ENCODE measurements around the gene WAPL.
"Not testable (repeated sequence)": the region's sequence is repeated elsewhere in the genome, so short reads cannot be mapped to it uniquely, and the experiment has no call there.

Gene WAPL

DNA sequence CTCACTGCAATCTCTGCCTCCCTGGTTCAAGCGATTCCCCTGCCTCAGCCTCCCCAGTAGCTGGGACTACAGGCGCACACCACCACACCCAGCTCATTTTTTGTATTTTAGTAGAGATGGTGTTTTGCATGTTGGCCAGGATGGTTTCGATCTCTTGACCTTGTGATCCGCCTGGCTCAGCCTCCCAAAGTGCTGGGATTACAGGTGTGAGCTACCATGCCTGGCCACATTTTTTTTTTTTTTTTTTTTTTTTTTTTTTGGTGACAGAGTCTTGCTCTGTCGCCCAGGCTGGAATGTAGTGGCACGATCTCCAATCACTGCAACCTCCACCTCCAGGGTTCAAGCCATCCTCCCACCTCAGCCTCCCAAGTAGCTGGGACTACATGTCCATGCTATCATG is 4.1 kb upstream of the WAPL start:
- not testable (repeated sequence) for H3K4me3 ChIP-seq (ENCODE audit: low read length)

DNA sequence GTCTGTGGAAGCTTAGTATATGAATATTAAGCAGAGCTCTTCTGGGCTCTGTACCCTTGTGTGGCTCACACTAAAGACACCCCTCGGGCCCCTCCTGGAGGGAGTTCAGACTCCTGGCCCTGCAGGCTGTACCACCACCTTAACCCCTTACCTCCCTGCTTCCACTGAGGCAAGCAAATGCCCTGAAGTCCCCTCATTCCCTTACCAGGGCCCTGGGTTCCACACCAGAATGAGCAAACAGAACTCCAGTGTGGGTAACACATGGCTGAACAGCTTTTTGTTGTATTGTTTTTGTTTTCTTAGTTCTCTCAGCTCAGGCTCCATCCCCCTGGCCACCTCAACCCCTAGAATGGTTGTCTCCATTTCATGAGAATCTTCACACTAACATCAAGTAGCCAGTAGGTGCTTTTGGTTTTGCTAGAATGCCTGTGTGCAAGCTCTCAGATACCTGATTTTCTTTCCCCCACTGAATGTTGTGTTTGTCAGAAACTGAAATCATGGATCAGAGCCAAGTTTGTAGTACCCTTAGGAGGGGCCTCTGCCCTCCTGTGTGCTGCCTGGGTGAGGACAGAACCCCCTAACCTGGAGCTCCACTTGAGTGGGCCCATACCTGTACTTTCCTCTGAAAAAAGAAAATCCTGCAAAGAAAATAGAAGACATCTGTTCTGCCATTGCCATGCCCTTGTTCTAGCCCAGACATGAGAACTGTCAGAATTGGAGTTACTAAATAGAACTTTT is 2.8 kb upstream of the WAPL start:
- DNase-seq (ENCODE audit: low read depth, low spot score): no peak
- no peak overlapping the region for H3K4me3 ChIP-seq (ENCODE audit: low read length)

More for the DNA sequence above, 4.1 kb upstream of the WAPL start:
- not testable (repeated sequence) for DNase-seq (ENCODE audit: low read depth, low spot score)

DNA sequence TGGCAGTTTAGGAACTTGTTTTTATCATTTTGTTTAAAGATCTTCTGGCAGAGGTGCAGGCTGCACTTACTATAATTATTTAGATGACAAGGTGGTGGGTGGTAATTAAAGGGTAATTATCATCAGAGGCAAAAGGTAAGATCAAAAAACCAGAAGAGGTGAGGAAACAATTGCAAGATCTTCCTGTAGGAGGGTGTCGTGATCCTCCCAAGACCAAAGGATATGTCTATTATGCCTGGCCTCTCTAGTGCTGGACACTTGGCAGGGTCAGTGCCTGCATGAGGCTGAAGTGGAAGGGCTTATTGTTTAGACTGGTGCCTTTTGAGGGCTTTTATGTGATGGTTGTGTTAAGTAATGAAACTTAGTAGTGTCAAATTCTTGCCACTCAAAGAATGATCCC is 1.8 kb upstream of the WAPL start:
- no peak for DNase-seq (ENCODE audit: low read depth, low spot score)
- no peak overlapping the region for H3K4me3 ChIP-seq (ENCODE audit: low read length)

DNA sequence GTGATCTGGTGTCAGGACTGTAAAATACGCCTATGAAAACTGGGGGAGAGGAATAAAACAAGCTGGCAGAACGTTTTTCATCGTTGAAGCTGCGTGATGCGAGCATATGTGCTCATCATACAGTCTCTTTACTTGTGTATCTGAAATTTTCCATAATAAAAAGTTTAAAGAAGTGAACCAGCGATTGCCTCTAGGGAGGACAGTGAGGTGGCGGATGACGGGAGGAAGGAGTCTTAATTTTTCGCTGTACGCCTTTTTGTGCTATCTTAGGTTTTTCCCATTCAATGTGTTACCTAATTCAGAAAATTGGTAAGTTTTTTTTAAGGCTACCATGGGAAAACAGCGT is 891 bp upstream of the WAPL start:
- DNase-seq (ENCODE audit: low read depth, low spot score): no peak
- peak overlapping the region; percentile 89 for H3K4me3 ChIP-seq (ENCODE audit: low read length)

DNA sequence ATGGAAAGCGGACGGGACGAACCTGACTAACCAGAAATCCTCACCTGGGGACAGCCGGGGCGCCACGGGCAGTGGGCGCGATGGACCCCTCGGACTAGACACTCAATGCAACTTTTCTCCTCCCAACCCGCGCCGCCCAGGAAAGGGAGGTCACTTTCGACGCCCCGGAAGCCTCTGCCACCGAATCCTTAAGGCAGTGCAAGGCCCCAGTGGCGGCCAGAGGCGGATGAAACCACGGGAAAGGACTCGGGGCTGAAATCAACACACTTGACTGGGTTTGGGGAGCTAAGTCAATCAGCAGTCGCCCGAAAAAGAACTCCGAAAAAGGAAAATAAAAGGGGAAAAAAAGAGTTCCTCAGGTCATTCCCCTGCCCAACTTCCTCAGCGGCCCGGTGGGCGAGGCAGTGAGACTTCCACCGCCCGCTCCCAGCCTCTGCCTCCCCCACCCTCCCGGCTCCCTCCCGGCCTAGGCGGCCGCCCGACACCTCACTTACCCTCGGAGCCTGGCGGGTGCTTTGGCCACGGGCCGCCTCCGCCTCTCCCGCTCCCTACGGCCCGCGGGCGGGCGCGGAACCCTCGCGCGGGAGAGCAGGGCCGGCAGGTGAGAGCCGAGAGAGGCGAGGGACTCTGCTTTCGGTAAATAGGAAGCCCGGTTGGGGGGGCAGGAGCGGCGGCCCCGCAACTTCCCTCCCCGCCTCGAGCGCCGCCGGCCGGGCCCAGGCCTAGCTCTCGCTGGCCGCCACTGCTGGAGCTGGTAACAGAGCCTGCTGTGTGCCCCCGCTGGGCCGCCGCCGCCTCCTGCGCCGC is 518 bp downstream of the WAPL start:
- DNase-seq (ENCODE audit: low read depth, low spot score): no peak

DNA sequence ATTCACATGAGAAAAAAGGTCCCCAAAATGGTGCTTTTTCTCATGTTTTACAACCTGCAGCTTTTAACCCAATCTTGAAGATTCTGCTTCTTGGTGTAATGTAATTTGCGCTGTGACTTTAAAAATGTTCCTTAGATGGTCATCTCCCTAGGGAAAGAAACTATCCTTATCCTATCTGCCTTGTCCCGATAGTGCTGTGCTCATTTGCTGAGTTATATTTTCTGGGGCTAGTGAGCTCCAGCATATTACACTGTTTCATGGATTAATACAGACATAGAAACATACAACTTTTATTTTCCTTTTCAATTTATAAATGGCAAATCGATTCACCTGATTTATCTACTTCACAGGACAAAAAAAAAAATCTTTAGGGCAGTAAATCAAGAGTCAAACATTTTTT is 2.8 kb downstream of the WAPL start:
- DNase-seq (ENCODE audit: low read depth, low spot score): no peak
- no peak overlapping the region for H3K4me3 ChIP-seq (ENCODE audit: low read length)

More for the DNA sequence above, 518 bp downstream of the WAPL start:
- peak overlapping the region; percentile 89 for H3K4me3 ChIP-seq (ENCODE audit: low read length)

DNA sequence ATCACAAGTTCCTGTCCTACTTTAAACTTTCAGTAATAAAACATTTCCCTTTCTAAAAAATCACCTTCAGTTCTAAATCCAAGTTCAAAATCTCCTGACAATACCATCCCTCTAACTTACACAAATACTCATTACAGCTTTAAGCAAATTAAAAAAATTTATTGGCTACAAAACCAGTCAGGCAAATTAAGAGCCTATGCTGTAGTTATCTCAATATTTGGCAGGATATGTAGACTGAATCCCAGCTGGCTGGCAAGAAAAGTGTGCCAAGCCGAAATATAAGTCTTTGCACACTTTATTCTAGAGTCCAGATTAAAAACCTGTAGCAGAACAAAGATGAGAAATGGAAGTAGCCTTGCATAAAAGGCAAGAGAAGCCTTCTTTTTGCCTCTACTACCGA is 9.5 kb downstream of the WAPL start:
- H3K4me3 ChIP-seq (ENCODE audit: low read length): no peak overlapping the region
- DNase-seq (ENCODE audit: low read depth, low spot score): no peak

DNA sequence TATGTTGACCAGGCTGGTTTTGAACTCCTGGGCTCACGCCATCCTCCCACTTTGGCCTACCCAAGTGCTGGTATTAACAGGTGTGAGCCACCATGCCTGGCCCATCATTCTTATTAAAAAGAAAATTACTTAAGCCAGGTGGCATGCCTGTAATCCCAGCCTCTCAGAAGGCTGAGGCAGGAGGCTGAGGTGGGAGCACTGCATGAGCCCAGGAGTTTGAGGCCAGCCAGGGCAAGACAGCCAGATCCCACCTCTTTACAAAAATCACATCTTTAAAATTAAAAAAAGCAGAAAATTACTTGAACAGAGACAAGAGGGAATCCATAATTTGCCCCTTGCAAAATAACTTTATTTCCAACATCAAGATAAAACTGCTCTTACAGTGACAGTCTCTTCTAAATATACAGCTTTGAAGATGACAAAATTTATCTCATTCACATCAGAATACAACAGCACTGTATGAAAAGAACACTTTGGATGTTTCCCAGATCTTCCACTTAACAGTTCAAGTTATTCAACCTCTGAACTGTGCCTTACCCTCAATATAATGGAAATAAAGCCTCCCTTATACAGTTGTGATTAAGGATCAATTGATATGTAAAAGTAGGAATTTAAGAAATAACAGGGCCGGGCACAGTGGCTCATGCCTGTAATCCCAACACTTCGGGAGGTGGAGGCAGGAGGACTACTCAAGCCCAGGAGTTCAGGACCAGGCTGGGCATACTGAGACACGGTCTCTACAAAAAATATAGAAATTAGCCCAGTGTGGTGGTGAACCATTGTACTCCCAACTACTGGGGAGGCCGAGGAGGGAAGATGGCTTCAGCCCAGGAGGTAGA is 10.3 kb downstream of the WAPL start:
- DNase-seq (ENCODE audit: low read depth, low spot score): no peak
- no peak overlapping the region for H3K4me3 ChIP-seq (ENCODE audit: low read length)

DNA sequence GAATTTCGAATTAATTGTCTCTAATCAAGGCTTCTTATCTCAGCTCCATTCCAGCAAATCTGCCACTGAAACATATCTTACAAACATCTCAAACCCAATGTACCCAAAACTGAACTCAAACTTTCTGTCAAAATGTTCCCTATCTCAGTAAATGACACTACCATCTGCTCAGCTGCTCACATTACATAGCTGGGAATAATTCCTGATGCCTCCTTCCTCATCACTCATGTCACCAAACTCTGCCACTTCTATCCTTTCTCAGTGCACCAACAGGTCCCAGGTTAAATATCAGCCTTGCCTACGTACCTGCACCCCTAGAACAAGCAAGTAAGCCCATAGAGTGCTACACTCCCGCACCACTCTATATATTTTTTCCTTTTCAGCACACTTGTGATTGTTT is 12.4 kb downstream of the WAPL start:
- H3K4me3 ChIP-seq (ENCODE audit: low read length): no peak overlapping the region
- no peak for DNase-seq (ENCODE audit: low read depth, low spot score)

DNA sequence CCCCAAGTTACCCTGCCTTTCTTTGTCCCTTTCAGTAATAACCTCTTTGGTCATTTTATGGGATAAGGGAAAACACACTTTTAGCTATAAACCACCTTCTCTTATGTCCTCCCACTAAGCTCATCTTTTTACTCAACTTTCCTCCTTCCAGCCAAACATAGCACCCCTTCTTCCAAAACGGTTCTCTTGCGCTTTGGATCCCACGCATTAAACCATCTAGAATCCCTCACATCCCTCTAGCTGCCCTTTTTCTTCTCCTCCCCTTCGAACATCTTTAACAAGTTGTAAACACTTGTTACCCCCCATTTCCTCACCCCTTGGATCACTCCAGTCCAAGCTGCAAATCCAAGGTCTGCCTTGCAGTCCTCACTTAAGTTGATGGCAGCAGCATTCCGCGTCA is 13.4 kb downstream of the WAPL start:
- DNase-seq (ENCODE audit: low read depth, low spot score): no peak
- H3K4me3 ChIP-seq (ENCODE audit: low read length): no peak overlapping the region

DNA sequence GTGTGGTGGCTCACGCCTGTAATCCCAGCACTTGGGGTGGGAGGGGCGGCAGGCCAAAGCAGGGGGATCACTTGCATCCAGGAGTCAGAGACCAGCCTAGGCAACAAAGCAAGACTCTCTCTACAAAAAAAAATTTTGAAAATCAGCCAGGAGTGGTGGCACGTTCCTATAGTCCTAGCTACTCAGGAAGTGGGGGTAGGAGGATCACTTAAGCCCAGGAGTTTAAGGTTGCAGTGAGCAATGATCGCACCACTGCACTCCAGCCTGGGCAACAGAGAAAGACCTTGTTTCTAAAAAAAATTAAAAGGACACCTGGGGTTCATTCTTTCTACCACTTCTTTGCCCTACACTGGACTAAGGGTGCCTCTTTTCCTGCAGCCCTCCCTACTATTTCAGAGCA is 15.1 kb downstream of the WAPL start:
- H3K4me3 ChIP-seq (ENCODE audit: low read length): no peak overlapping the region
- no peak for DNase-seq (ENCODE audit: low read depth, low spot score)

DNA sequence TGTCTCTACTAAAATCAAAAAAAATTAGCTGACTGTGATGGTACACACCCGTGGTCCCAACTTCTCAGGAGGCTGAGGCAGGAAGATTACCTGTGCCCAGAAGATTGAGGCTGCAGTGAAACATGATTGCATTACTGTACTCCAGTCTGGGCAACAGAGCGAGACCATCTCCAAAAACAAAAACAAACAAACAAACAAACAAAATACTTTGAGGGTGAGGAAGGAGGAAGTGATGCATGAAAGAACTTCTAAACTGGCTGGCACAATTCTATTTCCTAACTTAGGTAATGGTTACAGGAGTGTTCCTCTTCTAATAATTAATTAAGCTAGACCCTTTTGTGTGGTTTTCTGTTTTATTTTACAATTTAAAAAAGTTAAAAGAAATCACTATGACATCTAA is 15.5 kb downstream of the WAPL start:
- H3K4me3 ChIP-seq (ENCODE audit: low read length): no peak overlapping the region
- DNase-seq (ENCODE audit: low read depth, low spot score): no peak

DNA sequence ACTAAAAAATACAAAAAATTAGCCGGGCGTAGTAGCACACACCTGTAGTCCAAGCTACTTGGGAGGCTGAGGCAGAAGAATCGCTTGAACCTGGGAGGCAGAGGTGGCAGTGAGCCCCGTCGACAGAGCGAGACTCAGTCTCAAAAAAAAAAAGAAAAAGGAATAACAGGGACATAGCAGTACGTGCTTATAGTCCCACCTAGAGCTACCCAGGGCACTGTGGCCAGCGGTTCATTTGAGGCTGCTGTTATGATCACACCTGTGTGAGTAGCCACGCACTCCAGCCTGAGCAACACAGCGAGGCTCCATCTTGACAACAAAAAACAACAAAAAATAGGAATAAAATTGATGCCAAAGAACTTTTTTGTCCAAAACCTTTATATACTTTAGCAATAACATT is 17.1 kb downstream of the WAPL start:
- DNase-seq (ENCODE audit: low read depth, low spot score): no peak
- no peak overlapping the region for H3K4me3 ChIP-seq (ENCODE audit: low read length)

DNA sequence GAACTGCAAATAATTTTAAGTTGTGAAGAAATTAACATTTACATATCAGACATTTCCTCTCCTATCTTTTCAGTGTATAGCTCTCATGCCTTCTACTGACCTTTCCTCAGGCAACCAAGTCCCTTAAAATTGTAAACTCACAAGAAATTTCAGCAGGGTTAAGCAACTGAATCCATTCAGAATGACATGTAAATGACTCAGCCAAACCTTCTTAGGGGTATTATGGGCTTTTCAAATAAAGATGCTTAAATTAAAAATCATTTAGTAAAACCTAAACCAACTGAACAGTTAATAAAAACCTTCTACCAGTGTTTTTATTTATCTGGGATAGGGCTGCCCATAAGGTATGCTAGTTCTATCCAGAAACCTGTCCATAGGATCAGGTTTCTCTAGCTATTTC is 20.7 kb downstream of the WAPL start:
- H3K4me3 ChIP-seq (ENCODE audit: low read length): no peak overlapping the region
- no peak for DNase-seq (ENCODE audit: low read depth, low spot score)

DNA sequence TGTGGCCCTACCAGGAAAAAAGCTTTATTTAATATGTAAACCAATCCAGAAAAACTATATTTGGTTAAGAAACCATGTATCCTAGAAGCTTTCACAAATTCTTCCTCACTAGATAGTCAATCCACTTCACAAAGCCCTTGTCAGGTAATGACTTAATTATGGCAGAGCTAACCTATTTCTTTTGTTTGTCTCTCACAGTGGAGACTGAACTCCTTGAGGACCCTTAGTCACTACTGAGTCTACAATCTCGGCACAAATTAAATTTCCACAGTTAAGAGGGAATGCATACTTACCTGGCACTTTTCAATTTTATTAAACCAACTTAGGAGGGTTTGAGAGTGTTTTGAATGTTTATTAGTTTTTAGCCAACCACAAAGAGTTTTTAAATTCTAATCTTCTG is 23.0 kb downstream of the WAPL start:
- H3K4me3 ChIP-seq (ENCODE audit: low read length): no peak overlapping the region
- DNase-seq (ENCODE audit: low read depth, low spot score): no peak

DNA sequence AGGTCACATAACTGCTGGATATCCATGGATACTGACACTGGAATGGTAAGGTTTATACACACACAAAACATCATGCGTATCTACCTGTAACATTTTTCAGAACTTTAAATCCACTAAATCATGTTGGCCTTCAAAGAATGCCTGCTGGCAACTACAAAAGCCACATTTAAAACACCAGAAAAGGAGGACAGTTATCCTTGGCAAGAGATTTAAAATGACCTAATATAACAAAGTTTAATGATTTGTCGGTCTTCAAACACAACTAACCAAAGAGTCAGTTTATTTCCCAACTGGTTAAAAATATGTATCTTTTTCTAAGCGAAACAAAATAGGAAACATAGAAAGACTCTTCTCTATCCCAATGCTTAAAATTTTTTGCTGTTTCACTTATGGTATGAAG is 24.0 kb downstream of the WAPL start:
- no peak for DNase-seq (ENCODE audit: low read depth, low spot score)
- H3K4me3 ChIP-seq (ENCODE audit: low read length): no peak overlapping the region

DNA sequence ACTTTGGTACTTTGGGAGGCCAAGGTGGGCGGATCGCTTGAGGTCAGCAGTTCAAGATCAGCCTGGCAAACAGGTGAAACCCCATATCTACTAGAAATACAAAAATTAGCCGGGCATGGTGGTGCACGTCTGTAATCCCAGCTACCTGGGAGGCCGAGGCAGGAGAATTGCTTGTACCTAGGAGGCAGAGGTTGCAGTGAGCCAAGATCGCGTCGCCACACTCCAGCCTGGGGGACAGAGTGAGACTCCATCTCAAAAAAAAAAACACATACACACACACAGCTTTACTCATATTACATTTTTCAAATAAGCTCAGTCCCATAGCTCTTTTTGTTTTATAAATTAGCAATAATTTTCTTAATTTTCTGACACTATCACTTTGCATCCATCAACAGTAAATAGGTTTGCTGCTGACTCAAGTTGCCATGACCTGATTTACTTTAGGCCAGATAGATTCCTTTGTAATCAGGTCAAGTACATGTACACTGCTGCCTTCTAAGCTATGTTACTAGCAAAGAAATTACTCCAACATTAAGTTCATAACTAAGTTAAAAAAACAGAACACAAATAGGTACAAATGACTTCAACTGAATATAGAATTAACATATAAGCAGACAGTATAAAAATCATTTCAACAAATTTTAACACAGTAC is 31.5 kb downstream of the WAPL start:
- no peak overlapping the region for H3K4me3 ChIP-seq (ENCODE audit: low read length)
- no peak for DNase-seq (ENCODE audit: low read depth, low spot score)

DNA sequence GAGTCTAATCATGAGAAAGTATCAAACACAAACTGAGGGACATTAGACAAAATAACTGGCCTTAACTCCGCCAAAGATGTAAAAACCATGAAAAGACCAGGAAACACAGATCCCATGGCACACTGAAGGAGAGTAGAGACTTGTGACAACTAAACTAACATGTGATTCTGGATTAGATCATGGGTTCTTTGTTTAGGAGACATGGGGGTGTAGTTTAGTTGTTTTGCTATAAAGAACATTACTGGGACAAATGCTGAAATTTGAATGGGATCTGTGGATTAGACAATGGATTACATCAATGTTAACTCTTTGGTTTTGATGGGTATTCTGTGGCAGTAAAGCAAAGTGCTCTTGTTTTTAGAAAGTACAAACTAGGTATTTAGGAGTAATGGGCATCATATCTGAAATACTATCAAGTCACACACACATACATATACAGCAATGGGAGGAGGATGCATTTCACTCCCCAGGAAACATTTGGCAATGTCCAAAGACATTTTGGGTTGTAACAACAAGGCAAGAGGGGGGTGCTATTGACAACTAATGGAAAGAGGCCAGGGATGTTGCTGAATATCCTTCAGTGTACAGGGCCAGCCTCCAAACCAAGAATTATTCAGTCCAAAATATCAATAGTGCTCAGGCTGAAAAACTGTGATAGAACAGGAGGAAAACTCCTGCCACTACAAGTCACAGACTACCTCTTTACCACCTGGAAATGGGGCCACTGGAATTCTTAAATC is 32.4 kb downstream of the WAPL start:
- no peak for DNase-seq (ENCODE audit: low read depth, low spot score)
- H3K4me3 ChIP-seq (ENCODE audit: low read length): no peak overlapping the region

DNA sequence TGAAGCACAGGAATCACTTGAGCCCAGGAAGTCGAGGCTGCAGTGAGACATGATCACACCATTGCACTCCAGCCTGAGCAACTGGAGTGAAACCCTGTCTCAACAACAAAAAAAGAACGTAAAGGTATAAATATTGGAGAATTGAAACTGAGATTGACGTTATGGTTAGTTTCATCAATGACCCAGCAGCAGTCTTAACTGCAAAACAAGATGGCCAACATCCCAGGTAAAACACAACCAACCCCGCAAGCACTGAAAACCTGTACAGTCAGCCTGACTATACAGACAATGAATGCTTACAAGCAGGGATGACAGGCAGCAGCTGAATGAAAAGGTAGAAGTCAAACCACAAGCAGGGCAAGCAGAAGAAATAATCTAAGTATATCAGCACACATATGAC is 34.7 kb downstream of the WAPL start:
- no peak for DNase-seq (ENCODE audit: low read depth, low spot score)
- H3K4me3 ChIP-seq (ENCODE audit: low read length): no peak overlapping the region

Data from Jurkat, Clone E6-1 (cell line).